ENCODE results near the gene TPPP3.

DNA sequence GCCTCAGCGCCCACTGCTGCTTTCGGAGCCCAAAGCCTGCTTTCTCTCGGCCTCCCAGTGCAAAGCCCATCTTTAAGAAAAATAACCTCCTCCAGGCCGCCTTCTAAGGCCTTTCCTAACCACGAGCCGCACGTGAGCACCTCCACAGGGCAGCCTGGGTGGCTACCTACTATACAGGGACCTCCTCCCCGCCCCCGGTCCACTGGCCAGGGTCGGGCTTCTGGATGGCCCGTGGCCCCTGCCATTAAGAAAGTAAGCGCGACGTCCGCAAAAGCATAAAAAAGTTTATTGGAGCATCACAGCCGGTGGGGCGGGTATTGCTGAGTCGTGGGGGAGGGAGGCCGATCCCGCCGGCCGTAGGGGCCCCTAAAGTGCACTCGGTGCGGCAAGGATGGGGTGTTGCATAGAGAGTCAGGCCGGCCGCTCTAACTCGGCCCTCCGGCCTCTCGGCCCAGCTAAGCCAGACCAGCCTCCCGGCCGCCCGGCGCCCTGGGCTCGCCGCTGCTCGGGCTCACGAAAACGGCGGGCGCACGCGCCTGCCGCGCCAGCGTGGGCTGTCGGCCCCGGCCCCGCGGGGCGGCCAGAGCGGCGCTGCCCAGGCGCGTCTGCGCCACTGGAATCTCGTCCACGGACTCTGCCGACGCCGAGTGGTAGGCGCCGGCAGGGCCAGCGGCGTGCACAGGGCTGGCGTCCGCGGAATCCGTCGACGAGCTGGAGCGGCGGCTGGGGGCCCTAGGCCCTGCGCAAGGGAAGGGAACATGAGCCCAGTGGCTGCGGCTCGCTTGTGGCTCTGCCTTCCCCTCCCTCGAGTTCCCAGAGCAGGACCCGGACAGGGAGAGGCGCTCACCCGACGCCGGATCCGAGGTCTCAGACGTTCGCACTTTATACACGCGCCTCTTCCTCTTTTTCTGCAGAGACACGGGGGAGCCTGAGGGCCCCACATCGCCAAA is 1.1 kb upstream of the TPPP3 start:
- TF ChIP-seq BHLHE40 (IDR thresholded peaks at IDR 0.05; ENCODE audit: borderline replicate concordance) (no peak), SUZ12 (IDR thresholded peaks at IDR 0.05) (no peak), FOXK2 (IDR thresholded peaks at IDR 0.05) (no peak), ELF4 (IDR thresholded peaks at IDR 0.05) (no peak), TARDBP (IDR thresholded peaks at IDR 0.05) (no peak), FOXM1 (IDR thresholded peaks at IDR 0.05; ENCODE audit: borderline replicate concordance) (no peak)

Measured in HEK293T (cell line).